H1 (cell line): ENCODE data around the gene TGFBI. TPM values are rescaled to one million over a fixed set of nuclear protein-coding genes. Genes with fewer than 3 reads are reported as not detected.

Source experiments
- CTCF ChIA-PET: fragments of 300-600 bp; sonication (Branson Sonifier 250); formaldehyde crosslinking; loops from one replicate; lab custom pipeline; 2021; ENCODE audit not compliant: partially characterized antibody; lab: Charles Lee
- POLR2A ChIA-PET: fragments of 300-600 bp; sonication (Branson Sonifier 250); formaldehyde crosslinking; loops from one replicate; lab custom pipeline; 2021; ENCODE audit warnings: inconsistent platforms; ENCODE audit not compliant: partially characterized antibody; lab: Charles Lee
- DNase-seq, 2 experiments: peaks; one replicate each; pipeline versions ENCODE4 v3.0.0 to v3.0.0-alpha.2; 2010 to 2022; ENCODE audit warnings: low spot score in 2 of 2, low read depth in 1 of 2, mixed read lengths in 1 of 2
- FAIRE-seq: peaks from 2 replicates; lab custom pipeline; 2011; peaks lifted over from hg19 to GRCh38; lab: Jason Lieb, UNC
- H2AFZ ChIP-seq: 2 replicates; pipeline ENCODE4 v1.8.1; 2012; ENCODE audit warnings: low read length, inconsistent platforms
- H2AK5ac ChIP-seq: 2 replicates; pipeline ENCODE4 v1.6.1; 2013; ENCODE audit warnings: low read depth, low read length
- H2BK120ac ChIP-seq: replicated peaks from 2 replicates; pipeline ENCODE3; 2013; ENCODE audit warnings: low read depth, low read length, inconsistent platforms
- H2BK12ac ChIP-seq: 2 replicates; pipeline ENCODE4 v1.6.1; 2013; ENCODE audit warnings: low read depth, low read length
- H2BK15ac ChIP-seq: 2 replicates; pipeline ENCODE4 v1.6.1; 2013; ENCODE audit warnings: low read length
- H2BK20ac ChIP-seq: 2 replicates; pipeline ENCODE4 v1.6.1; 2013; ENCODE audit warnings: low read length
- H2BK5ac ChIP-seq: 2 replicates; pipeline ENCODE4 v1.6.1; 2013; ENCODE audit warnings: low read depth, low read length
- H3K14ac ChIP-seq: 2 replicates; pipeline ENCODE4 v1.6.1; 2013; ENCODE audit warnings: inconsistent platforms; ENCODE audit not compliant: insufficient read length
- H3K18ac ChIP-seq: 2 replicates; pipeline ENCODE4 v1.6.1; 2013; ENCODE audit warnings: low read length; ENCODE audit errors: extremely low read depth
- H3K23ac ChIP-seq: 2 replicates; pipeline ENCODE4 v1.6.1; 2013; ENCODE audit warnings: inconsistent platforms; ENCODE audit not compliant: insufficient read length
- H3K23me2 ChIP-seq: 2 replicates; pipeline ENCODE4 v1.6.1; 2013; ENCODE audit warnings: low read depth, low read length
- H3K27ac ChIP-seq: 2 replicates; pipeline ENCODE4 v1.6.1; 2011; ENCODE audit warnings: low read depth, low read length, inconsistent platforms
- H3K27me3 ChIP-seq, 4 experiments: replicated peaks in 1 of 4; 1 replicate in 1 of 4; 2 replicates in 3 of 4; pipeline versions ENCODE4 v1.6.1 to v1.8.1; 2011 to 2013; ENCODE audit warnings: low read length in 3 of 4, mild to moderate bottlenecking in 3 of 4, inconsistent platforms in 2 of 4, mixed read lengths in 2 of 4, moderate library complexity in 1 of 4; ENCODE audit not compliant: control insufficient read depth in 3 of 4, insufficient read depth in 3 of 4; ENCODE audit errors: extremely low read depth in 1 of 4
- H3K36me3 ChIP-seq, 4 experiments: 2 replicates each; pipeline versions ENCODE4 v1.6.1 to v1.8.1; 2011 to 2013; ENCODE audit warnings: mild to moderate bottlenecking in 4 of 4, low read length in 3 of 4, moderate library complexity in 2 of 4, control low read depth in 1 of 4, inconsistent platforms in 1 of 4; ENCODE audit not compliant: insufficient read depth in 4 of 4, control insufficient read depth in 2 of 4
- H3K4ac ChIP-seq: replicated peaks from 2 replicates; pipeline ENCODE3; 2013; ENCODE audit warnings: low read length, low read depth, mixed read lengths, inconsistent platforms; ENCODE audit not compliant: insufficient read length
- H3K4me1 ChIP-seq, 4 experiments: replicated peaks in 1 of 4; 1 replicate in 1 of 4; 2 replicates in 3 of 4; pipeline versions ENCODE4 v1.6.1 to v1.8.1; 2011 to 2013; ENCODE audit warnings: low read length in 3 of 4, inconsistent platforms in 2 of 4, mixed read lengths in 1 of 4; ENCODE audit not compliant: insufficient read depth in 4 of 4, control insufficient read depth in 3 of 4
- H3K4me2 ChIP-seq, 2 experiments: 2 replicates each; pipeline versions ENCODE4 v1.6.1 to v1.8.1; 2011 to 2013; ENCODE audit warnings: low read depth in 2 of 2, low read length in 2 of 2, control low read depth in 1 of 2, inconsistent platforms in 1 of 2, mild to moderate bottlenecking in 1 of 2; ENCODE audit not compliant: insufficient read depth in 1 of 2
- H3K4me3 ChIP-seq, 4 experiments: fragments of 200-600, 300-600 bp in 1 of 4; sonication (generic), shearing (Covaris generic), sonication (Bioruptor Twin) in 1 of 4; 2 replicates each; pipeline versions ENCODE4 v1.5.1 to v1.8.1; 2011 to 2016; ENCODE audit warnings: low read length in 4 of 4, low read depth in 3 of 4, control low read depth in 2 of 4, inconsistent platforms in 2 of 4, mild to moderate bottlenecking in 2 of 4, mixed read lengths in 1 of 4, moderate library complexity in 1 of 4; ENCODE audit not compliant: insufficient read depth in 2 of 4; ENCODE audit errors: extremely low read depth in 1 of 4
- H3K56ac ChIP-seq: replicated peaks from 2 replicates; pipeline ENCODE3; 2013; ENCODE audit warnings: low read depth, mild to moderate bottlenecking, mixed read lengths, low read length, inconsistent platforms; ENCODE audit not compliant: insufficient read length
- H3K79me1 ChIP-seq: 2 replicates; pipeline ENCODE4 v1.6.1; 2013; ENCODE audit warnings: low read depth, low read length, control low read depth
- H3K79me2 ChIP-seq, 2 experiments: 2 replicates each; pipeline versions ENCODE4 v1.6.1 to v1.8.1; 2012 to 2013; ENCODE audit warnings: low read length in 2 of 2, mild to moderate bottlenecking in 2 of 2, inconsistent platforms in 1 of 2; ENCODE audit not compliant: insufficient read depth in 2 of 2, control insufficient read depth in 1 of 2
- H3K9ac ChIP-seq, 4 experiments: replicated peaks in 1 of 4; 1 replicate in 1 of 4; 2 replicates in 3 of 4; pipeline versions ENCODE4 v1.6.1 to v1.8.1; 2011 to 2013; ENCODE audit warnings: low read depth in 3 of 4, low read length in 3 of 4, control low read depth in 2 of 4, mild to moderate bottlenecking in 2 of 4, moderate library complexity in 2 of 4, inconsistent platforms in 1 of 4; ENCODE audit errors: extremely low read depth in 1 of 4
- H3K9me3 ChIP-seq, 2 experiments: 2 replicates each; pipeline versions ENCODE4 v1.6.1 to v1.8.1; 2012 to 2013; ENCODE audit warnings: mild to moderate bottlenecking in 2 of 2, moderate library complexity in 2 of 2, control low read depth in 1 of 2, inconsistent platforms in 1 of 2, low read depth in 1 of 2, low read length in 1 of 2, mixed read lengths in 1 of 2; ENCODE audit not compliant: insufficient read depth in 2 of 2
- H4K20me1 ChIP-seq, 2 experiments: replicated peaks in 1 of 2; 2 replicates each; pipeline versions ENCODE3 to v1.8.1; 2011 to 2013; ENCODE audit warnings: inconsistent platforms in 2 of 2, low read length in 2 of 2, mild to moderate bottlenecking in 1 of 2; ENCODE audit not compliant: insufficient read depth in 2 of 2, control insufficient read depth in 1 of 2
- H4K5ac ChIP-seq: 2 replicates; pipeline ENCODE4 v1.6.1; 2013; ENCODE audit warnings: low read length, low read depth, mixed read lengths, inconsistent platforms; ENCODE audit not compliant: insufficient read length
- H4K8ac ChIP-seq: 2 replicates; pipeline ENCODE4 v1.8.0; 2013; ENCODE audit warnings: mild to moderate bottlenecking, moderate library complexity, low read length, inconsistent platforms; ENCODE audit not compliant: insufficient read depth; ENCODE audit errors: extremely low read depth
- H4K91ac ChIP-seq: replicated peaks from 2 replicates; pipeline ENCODE3; 2013; ENCODE audit warnings: low read length, mixed read lengths, inconsistent platforms; ENCODE audit not compliant: insufficient read length
- BACH1 ChIP-seq: IDR thresholded peaks from 2 replicates; pipeline ENCODE4 v1.6.1; 2012; ENCODE audit warnings: low read length, improper control_type of control experiment
- BCL11A ChIP-seq, 2 experiments: IDR thresholded peaks; one replicate each; pipeline ENCODE4 v1.6.1; 2011; ENCODE audit warnings: low read depth in 2 of 2, low read length in 2 of 2, mild to moderate bottlenecking in 2 of 2
- CBX8 ChIP-seq: fragments of 300-800, 300-1000 bp; sonication (generic); IDR thresholded peaks from 2 replicates; pipeline ENCODE4 v1.7.1; 2016; ENCODE audit warnings: low read depth, low read length, borderline replicate concordance
- EZH2 ChIP-seq: fragments of 200-600 bp; sonication (generic); IDR thresholded peaks from 2 replicates; pipeline ENCODE4 v1.7.1; 2012; ENCODE audit warnings: low read depth, mild to moderate bottlenecking, moderate library complexity, low read length, inconsistent platforms; ENCODE audit not compliant: severe bottlenecking
- JUN ChIP-seq: IDR thresholded peaks from 2 replicates; pipeline ENCODE4 v1.6.1; 2011; ENCODE audit warnings: low read depth, mild to moderate bottlenecking, improper control_type of control experiment, low read length
- MAFK ChIP-seq: IDR thresholded peaks from 2 replicates; pipeline ENCODE4 v1.6.1; 2012; ENCODE audit warnings: low read depth, mild to moderate bottlenecking, improper control_type of control experiment, low read length
- POLR2A ChIP-seq, 2 experiments: IDR thresholded peaks; 1 replicate in 1 of 2; 2 replicates in 1 of 2; pipeline ENCODE4 v1.6.1; 2011; ENCODE audit warnings: low read depth in 2 of 2, low read length in 2 of 2, mild to moderate bottlenecking in 2 of 2; ENCODE audit errors: control extremely low read depth in 1 of 2
- RXRA ChIP-seq: IDR thresholded peaks from 2 replicates; pipeline ENCODE4 v1.6.1; 2011; ENCODE audit warnings: low read depth, mild to moderate bottlenecking, low read length, moderate library complexity; ENCODE audit not compliant: insufficient read depth
- TAF1 ChIP-seq: IDR thresholded peaks from 2 replicates; pipeline ENCODE4 v1.6.1; 2011; ENCODE audit warnings: mild to moderate bottlenecking, low read depth, low read length
- TAF7 ChIP-seq: optimal IDR thresholded peaks from 2 replicates; pipeline ENCODE3; 2011; ENCODE audit warnings: low read depth, mild to moderate bottlenecking, inconsistent platforms, low read length, moderate library complexity, borderline replicate concordance
- WGBS, 2 experiments: shearing (Covaris generic) in 1 of 2; methylation state at CpG; one replicate each; pipeline versions ENCODE4 v1.1.6 to v1.1.7; 2013 to 2015; ENCODE audit warnings: low lambda C conversion rate in 2 of 2, mixed read lengths in 2 of 2, inconsistent platforms in 1 of 2, low coverage in 1 of 2, missing lambda C conversion rate in 1 of 2; ENCODE audit not compliant: insufficient replicate concordance in 2 of 2, insufficient coverage in 1 of 2, insufficient read length in 1 of 2; ENCODE audit errors: extremely low coverage in 1 of 2, missing lambda C conversion rate in 1 of 2; 5-methylcytosine and 5-hydroxymethylcytosine counted together
- polyA plus RNA-seq, 7 experiments: library from polyadenylated mRNA; depleted of rRNA in 3 of 7; stranded (reverse) in 5 of 7; unstranded in 2 of 7; fragments of >200 nt in 5 of 7; fragments of 200-250 nt in 2 of 7; gene quantifications; 1 replicate in 5 of 7; 2 replicates in 1 of 7; 4 replicates in 1 of 7; pipeline versions ENCODE4 v1.2.1 to v1.2.3, GENCODE V29; 2011 to 2013; ENCODE audit warnings: missing spikeins in 2 of 7, mixed read lengths in 2 of 7
- total RNA-seq: library from RNA; stranded (reverse); fragmentation: NEBNext Ultra II Directional; extraction: Animal tissue kit (Norgen Biotek cat#: 25700); gene quantifications from 2 replicates; pipeline ENCODE4 v1.2.1, GENCODE V29; 2021
- TF ChIP-seq, protein P1 (sequence below): IDR thresholded peaks from 2 replicates; pipeline ENCODE4 v1.6.1; 2011; ENCODE audit warnings: low read length, improper control_type of control experiment

The TGFBI gene
- total and polyA plus RNA-seq, 2 of the 8 experiments (the other 6 are each of a cell fraction or from before 2014, with no cell fraction given): 6.0 to 8.5 TPM

DNA sequence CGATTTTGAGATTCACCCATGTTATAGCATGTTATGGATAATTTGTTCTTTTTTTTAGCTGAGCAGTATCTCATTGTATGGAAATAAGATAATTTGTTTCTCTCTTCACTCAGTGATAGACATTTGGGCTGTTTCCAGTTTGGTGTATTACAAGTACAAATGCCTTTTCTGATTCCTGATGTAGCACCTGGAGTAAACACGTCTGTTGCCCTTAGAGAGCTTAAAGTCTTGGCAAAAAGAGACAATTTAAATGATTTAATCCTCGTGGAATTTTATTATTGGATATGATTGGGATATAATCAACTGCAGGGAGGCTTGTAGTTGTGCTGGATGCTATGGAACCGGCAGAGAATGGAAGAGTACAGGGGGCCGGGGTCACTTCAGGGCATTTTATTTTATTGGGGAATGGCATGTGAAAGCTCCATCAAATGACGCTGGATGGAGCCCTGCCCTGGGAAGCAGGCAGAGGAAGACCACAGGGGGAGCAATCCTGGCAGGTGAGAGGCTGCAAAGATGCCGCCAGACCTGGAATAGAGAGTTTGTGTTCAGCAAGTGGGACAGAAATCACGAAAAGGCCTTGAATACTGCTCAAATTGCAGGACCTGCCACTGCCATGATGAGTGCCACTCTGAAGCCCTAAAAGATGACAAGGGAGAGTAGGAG lies 31.0 kb upstream of the TGFBI start:
- POLR2A ChIA-PET: interaction anchor here (1.5 kb wide), 1 partner anchor 31 kb away, joined by 3 read pairs; the partner anchor contains the start of gene TGFBI
- H2BK15ac ChIP-seq: no peak overlapping the region
- H3K23ac ChIP-seq: no peak overlapping the region
- 0 out of 7 replicates have a peak, but pooled peaks cover 0 to 4% (median 0%) of the 10 kb centered on the region in 4 experiments for H3K4me1 ChIP-seq
- no peaks in the 10 kb centered on the region for H3K79me1 ChIP-seq
- FAIRE-seq (peak; percentile 45), DNase-seq (peak in 1 of 2 experiments; percentile 50)
- H3K18ac ChIP-seq: no peak overlapping the region
- H3K9ac ChIP-seq: no peak overlapping the region
- H3K9me3 ChIP-seq: no peaks in the 10 kb centered on the region
- H3K14ac ChIP-seq: no peak overlapping the region
- H3K4me3 ChIP-seq: no peak overlapping the region
- no peaks in the 10 kb centered on the region; a peak in 1 of 7 replicates for H3K27me3 ChIP-seq
- no peak overlapping the region for H2BK20ac ChIP-seq
- no peak overlapping the region for H3K4ac ChIP-seq
- H3K23me2 ChIP-seq: no peaks in the 10 kb centered on the region
- no peaks in the 10 kb centered on the region for H3K79me2 ChIP-seq
- H3K56ac ChIP-seq: no peak overlapping the region
- no peak overlapping the region for H2AK5ac ChIP-seq
- H2BK12ac ChIP-seq: no peak overlapping the region
- H3K27ac ChIP-seq: no peak overlapping the region
- CTCF ChIA-PET: interaction anchor here (1.1 to 6.6 kb wide), 13 partner anchors 9 to 118 kb away, joined by 3 to 30 read pairs (median 4); no protein-coding TSS in a partner anchor
- no peak overlapping the region for H2BK120ac ChIP-seq
- no peak overlapping the region for H4K8ac ChIP-seq
- H3K36me3 ChIP-seq: no peaks in the 10 kb centered on the region
- H4K91ac ChIP-seq: no peak overlapping the region
- peak overlapping the region; percentile 84 for H2AFZ ChIP-seq
- no peak overlapping the region for H4K5ac ChIP-seq
- no peak overlapping the region for H2BK5ac ChIP-seq
- 64% methylated on average over 8 of the region's 8 CpGs; no CpG with 5 or more reads in 1 of the 2 experiments for WGBS, 2 experiments
- H4K20me1 ChIP-seq: no peaks in the 10 kb centered on the region
- no peak overlapping the region for H3K4me2 ChIP-seq
- no peak for TF ChIP-seq RXRA
- TF ChIP-seq EZH2: no peak
- TF ChIP-seq, protein P1, sequence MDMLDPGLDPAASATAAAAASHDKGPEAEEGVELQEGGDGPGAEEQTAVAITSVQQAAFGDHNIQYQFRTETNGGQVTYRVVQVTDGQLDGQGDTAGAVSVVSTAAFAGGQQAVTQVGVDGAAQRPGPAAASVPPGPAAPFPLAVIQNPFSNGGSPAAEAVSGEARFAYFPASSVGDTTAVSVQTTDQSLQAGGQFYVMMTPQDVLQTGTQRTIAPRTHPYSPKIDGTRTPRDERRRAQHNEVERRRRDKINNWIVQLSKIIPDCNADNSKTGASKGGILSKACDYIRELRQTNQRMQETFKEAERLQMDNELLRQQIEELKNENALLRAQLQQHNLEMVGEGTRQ: no peak
- TF ChIP-seq JUN: no peak
- TF ChIP-seq BACH1: no peak
- TF ChIP-seq CBX8: no peak
- no peak for TF ChIP-seq MAFK
- no peak for TF ChIP-seq BCL11A (IDR thresholded peaks at IDR 0.05; ENCODE audit: low read depth in 2 of 2, low read length in 2 of 2)
- no peak for TF ChIP-seq TAF7
- no peak for TF ChIP-seq POLR2A (IDR thresholded peaks at IDR 0.05; ENCODE audit: control extremely low read depth in 1 of 2, low read depth in 2 of 2, low read length in 2 of 2)
- no peak for TF ChIP-seq TAF1
